Left renal cortex interstitium (tissue), 4 donors: ENCODE results near the gene ADCY4. TPM values are rescaled to one million over a fixed set of nuclear protein-coding genes. Genes with fewer than 3 reads are reported as not detected.
"Not testable (repeated sequence)": the region's sequence is repeated elsewhere in the genome, so short reads cannot be mapped to it uniquely, and the experiment has no call there.

Experiments
- DNase-seq, 4 donors: peaks; one replicate each; pipeline ENCODE4 v3.0.0-alpha.2; 2013; ENCODE audit warnings: low read depth in 4 of 4, low spot score in 2 of 4, missing footprints in 1 of 4
- polyA plus RNA-seq, 4 donors: library from polyadenylated mRNA; unstranded; fragments of 120-200 nt; gene quantifications; one replicate each; pipeline ENCODE4 v1.2.1, GENCODE V29; 2013; ENCODE audit not compliant: insufficient read length in 4 of 4

ADCY4 gene
- 10 to 100 TPM; 15.8 to 26.6 (median 21.4) TPM for polyA plus RNA-seq

DNA sequence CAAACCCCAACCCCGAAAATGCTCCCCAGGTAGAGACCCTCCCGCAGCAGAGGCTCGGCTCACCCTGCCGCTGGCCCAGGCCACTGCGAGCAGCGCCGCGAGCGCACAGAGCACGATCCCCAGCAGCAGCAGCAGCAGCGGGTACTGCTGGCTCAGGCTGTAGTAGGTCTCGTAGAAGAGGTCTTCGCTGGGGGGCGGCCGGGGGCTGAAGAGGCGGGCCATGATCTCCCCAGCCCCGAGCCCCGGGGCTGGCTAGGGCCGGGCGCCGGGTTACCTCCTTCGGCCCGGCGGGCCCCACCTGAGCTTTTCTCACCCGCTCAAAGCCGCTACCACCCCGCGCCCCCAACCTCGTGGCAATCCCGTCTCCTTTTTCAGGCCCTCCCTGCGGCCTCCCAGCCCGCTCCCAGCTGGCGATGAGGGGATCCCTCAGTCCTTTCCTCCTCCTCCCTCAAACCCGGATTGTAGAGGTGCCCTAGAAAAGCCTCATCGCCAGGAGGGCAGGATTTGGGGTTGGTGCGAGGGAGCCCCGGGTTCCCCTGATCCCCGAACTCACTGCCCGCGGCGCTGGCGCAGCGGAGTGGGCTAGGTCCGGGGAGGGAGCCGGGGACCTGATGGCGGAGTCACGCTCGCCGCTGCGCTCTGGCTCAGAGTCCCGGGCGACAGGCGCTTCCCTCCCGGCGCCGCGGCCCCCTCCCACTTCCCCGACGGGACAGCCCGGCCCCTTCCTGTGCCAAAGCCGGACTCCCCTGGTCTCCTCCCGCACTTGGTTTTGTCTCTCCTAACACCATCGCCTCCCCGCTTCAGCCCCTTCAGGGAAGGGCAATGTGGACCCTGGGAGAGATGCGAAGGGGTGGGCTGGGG, at the start of gene ADCY4:
ADCY4 (minus strand) TSS at position 641 of the 861 bp plus-strand sequence; CDS start at position 222, 419 bp downstream.
- DNase-seq = no peak

- no peak for DNase-seq
Observed at GRCh38 chr14:24384169-24384568, 49.3 kb upstream of the ADCY4 start.

GRCh38 chr14:24382064-24382371, 47.1 kb upstream of the ADCY4 start:
- peak in 1 of 4 donors; percentile 46 for DNase-seq

DNA sequence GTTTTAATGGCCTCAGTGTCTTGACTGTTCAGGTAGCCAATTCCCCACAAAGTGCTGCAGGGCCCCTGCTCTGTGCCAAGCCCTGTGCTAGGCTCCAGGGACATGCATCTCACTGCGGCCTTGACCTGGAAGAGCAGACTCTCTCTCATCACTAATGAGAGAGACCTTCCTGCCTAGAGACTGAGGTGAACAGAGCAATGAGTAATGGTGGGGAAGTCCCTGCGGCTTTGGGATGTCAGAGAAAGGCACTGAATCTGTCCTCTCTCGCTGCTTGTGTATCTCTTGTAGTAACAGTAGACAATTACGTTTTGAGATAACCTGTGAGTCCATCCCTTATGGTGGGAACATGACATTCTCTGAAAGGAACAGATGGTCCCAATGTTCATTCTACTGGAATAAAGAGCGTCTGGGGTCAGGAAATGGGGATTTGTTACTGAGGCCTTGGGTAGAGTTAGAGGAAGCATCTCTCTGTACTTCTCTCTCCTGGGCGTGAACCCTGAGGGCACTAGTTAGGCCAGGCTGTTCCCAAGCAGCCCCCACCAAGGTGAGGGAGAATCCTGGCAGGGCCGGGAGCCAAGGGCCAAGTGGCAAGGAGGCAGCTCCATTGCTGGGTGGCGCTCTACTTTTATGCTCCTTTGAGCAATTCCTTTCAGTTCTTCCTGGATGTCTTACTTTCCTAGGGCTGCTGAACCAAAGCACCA, 46.6 kb upstream of the ADCY4 start:
- no peak for DNase-seq

DNA sequence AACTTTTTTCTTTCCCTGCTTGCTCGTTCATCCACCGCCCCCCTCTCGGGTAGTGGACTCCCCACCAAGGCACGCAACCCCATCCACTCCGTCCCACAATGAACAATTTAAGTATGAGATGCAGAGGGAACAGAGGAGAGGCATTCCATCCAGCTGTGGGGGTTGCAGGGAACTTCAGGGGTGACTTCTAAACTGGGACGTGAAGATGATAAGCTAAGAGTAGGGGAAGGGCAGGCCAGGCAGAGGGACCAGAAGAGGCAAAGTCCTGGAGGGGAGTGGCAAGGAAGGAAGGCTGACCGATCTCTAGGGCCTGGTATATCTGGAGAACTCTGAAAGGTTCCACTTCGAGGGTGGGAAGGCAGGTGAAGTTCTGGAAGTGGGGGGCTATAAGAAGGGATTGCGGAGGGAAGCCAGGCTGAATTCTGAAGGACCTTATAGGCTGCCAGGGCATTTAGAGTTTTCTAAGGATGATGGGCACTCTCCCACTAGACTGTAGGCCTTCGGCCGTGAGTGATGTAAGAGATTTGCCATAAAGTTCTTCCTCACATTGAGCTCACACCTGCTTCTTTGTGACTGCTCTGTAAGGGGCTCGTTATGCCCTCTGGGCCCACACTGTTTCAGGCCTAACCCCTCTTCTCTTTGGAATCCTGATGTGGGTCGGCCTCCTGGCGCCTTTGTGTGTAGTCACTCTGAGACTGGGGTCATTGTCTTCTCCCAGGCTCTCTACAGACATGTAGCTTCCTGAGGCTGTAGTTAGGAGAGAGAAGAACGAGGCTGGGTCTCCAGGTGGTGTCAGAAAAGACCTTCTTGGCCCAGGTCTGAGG, 45.2 kb upstream of the ADCY4 start:
- DNase-seq = no peak

DNA sequence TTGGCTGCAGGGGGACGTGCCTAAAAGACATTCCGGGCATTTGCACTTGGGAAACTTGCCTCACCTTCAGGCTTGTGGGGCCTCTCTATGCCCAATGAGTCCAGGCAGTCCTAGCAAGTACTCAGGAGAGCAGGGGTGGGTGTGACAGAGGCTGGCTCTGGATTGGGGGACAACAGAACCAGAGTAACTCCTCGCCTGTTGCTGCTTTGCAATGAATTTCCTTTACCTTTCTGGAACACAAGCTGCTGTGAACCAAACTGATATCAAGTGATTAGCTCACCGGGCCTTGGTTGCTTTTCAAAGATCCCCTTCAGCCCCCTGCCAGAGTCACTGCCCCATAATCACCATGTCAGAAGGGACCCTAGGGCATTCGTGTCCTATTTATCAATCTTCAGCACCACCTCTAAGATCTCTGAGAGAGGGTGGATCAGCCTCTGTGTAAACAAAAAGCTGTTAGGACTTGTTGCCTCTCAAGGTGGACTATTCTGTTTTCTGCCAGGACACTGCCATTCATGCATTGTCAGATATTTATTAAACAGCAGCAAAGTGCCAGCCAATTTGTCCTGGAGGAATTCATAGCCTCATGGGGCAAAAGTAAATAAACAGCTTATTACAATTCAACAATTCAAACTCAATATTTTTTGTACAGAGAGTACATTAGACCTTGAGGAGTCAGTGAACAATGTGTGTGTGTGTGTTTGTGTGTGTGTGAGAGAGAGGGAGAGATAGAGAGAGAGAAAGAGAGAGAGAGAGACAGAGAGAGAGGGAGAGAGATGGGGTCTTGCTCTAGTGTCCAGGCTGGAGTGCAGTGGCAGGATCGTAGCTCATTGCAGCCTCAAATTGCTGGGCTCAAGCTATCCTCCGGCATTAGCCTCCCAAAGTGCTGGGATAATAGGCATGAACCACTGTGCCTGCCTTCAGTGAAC, 44.4 kb upstream of the ADCY4 start:
- DNase-seq = no peak

DNA sequence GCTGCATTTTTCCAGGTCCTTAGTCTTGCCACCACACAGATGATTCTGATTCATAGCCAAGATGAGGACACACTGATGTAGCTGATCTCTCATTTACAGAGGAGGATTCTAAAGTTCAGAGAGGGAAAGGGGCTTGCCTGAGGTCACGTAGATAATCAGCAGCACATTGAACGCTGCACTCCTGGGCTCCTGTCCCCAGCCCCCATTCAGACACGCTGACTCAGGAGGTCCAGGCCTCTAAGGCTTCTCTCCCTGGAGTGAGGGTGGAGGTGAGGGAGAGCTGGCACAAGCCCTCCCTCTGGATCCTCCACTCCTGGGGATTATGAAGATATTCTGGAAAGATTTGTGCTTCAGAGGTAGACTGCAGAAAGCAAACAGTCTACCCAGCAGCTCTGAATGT, 43.5 kb upstream of the ADCY4 start:
- no peak for DNase-seq

DNA sequence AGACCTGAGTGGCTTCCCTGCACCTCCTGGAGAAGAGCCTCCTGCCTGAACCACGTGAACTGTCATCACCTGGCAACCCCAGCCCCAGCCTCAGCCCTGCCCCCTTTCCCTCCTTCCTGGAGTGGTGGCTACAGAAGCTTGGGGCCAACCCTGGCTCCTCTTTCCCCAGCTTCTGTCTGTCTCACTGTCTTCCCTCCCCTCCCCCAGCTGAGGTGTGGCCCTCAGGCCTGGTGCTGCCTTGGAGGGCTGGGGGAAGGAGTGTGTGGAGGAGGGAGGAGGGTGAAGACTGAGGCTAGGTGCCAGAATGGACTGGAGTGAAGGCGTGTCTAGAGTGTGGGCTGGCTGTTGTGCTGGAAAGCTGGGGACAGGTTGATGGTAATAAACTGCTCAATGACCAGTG, 42.8 kb upstream of the ADCY4 start:
- no peak for DNase-seq

- DNase-seq = no peak
Observed at GRCh38 chr14:24377126-24377525, 42.3 kb upstream of the ADCY4 start.

- no peak for DNase-seq
Observed at GRCh38 chr14:24376448-24377070, 41.7 kb upstream of the ADCY4 start.

DNA sequence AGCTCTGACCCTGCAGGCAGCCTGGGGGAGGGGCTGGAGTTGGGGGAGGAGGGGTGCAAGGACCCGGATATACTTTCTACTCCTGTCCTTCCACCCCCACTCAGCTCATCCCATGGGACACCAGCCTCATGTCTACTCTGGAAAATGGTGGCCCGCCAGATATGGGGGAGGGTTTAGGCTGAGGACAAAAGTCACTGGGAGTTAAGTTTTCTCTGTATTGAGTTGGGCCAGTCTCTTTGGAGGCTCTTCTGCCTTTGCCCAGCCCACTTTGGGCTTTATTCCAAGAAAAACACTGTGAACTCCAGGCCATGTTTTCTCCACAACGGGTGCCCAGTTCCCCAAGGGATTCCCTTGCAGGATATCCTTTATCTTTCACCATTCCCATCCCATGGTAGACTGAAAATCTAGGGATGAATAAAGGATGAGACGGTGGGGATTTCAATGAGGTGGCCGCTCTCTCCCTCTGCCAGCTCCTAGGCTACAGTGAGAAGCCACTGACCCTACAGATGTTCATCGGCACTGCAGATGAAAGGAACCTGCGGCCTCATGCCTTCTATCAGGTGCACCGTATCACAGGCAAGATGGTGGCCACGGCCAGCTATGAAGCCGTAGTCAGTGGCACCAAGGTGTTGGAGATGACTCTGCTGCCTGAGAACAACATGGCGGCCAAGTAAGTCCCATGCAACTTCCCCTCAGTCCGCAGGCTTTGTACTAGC, 38.0 kb upstream of the ADCY4 start:
- DNase-seq = no peak

DNA sequence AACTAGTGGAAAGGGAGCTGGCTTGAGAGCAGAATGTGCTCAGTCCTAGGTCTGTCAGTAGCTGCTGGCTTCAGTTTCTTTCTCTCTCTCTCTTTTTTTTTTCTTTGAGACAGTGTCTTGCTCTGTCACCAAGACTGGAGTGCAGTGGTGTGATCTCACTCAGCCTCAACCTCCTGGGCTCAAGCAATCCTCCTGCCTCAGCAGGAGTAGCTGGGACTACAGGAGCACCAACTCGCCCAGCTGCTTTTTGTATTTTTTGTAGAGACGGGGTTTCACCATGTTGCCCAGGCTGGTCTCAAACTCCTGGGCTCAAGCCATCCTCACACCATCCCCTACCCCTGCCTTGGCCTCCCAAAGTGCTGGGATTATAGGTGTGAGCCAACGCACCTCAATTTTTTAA, 36.7 kb upstream of the ADCY4 start:
- DNase-seq = not testable (repeated sequence)

- DNase-seq = no peak
Observed at GRCh38 chr14:24370748-24371147, 35.9 kb upstream of the ADCY4 start.

- no peak for DNase-seq
Observed at GRCh38 chr14:24369907-24370687, 35.2 kb upstream of the ADCY4 start.

DNA sequence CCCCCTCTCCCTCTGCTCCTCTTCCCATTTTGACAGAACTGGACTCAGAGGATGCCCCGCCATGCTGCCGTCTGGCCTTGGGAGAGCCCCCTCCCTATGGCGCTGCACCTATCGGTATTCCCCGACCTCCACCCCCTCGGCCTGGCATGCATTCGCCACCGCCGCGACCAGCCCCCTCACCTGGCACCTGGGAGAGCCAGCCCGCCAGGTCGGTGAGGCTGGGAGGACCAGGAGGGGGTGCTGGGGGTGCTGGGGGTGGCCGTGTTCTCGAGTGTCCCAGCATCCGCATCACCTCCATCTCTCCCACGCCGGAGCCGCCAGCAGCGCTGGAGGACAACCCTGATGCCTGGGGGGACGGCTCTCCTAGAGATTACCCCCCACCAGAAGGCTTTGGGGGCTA, 34.6 kb upstream of the ADCY4 start:
- DNase-seq = no peak

GRCh38 chr14:24368562-24369252, 33.8 kb upstream of the ADCY4 start:
- peak in 2 of 4 donors; percentile 55 to 69 for DNase-seq

DNA sequence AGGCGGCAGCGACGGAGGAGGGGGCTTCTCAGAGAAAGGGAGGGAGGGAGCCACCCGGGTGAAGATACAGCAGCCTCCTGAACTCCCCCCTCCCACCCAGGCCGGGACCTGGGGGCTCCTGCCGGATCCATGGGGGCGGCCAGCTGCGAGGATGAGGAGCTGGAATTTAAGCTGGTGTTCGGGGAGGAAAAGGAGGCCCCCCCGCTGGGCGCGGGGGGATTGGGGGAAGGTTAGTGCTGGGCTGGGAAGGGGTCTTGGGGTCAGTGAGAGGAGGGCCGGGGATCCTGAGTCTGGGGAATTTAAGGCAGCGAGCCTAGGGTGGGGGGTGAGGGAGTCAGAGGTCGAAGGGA, 33.3 kb upstream of the ADCY4 start:
- no peak for DNase-seq
